Loucy (cell line): ENCODE measurements around the gene ACSM5.

Experiments used
- H2AFZ ChIP-seq: fragments of 200-600 bp; sonication (generic); 2 replicates; pipeline ENCODE4 v1.6.0; 2016; ENCODE audit warnings: antibody characterized with exemption, mild to moderate bottlenecking, low read length, moderate library complexity
- H3F3A ChIP-seq: fragments of 200-600 bp; 2 replicates; pipeline ENCODE4 v1.6.0; 2016; ENCODE audit warnings: antibody characterized with exemption, low read depth, mild to moderate bottlenecking
- H3K27me3 ChIP-seq: fragments of 200-600 bp; sonication (generic); 2 replicates; pipeline ENCODE4 v1.6.1; 2014; ENCODE audit warnings: low read length, mild to moderate bottlenecking; ENCODE audit not compliant: insufficient read depth, poor library complexity, severe bottlenecking
- H3K36me3 ChIP-seq: fragments of 200-600 bp; sonication (generic); 2 replicates; pipeline ENCODE4 v1.6.1; 2016; ENCODE audit warnings: low read length; ENCODE audit not compliant: insufficient read depth
- H3K4me1 ChIP-seq: fragments of 200-600 bp; sonication (generic); 2 replicates; pipeline ENCODE4 v1.5.1; 2014; ENCODE audit warnings: low read length, mild to moderate bottlenecking; ENCODE audit not compliant: insufficient read depth, poor library complexity, severe bottlenecking
- H3K4me2 ChIP-seq: fragments of 200-600 bp; sonication (generic); 2 replicates; pipeline ENCODE4 v1.6.0; 2014; ENCODE audit warnings: antibody characterized with exemption, low read length, low read depth, mild to moderate bottlenecking; ENCODE audit not compliant: poor library complexity, severe bottlenecking
- H3K4me3 ChIP-seq: fragments of 200-600 bp; sonication (generic); 2 replicates; pipeline ENCODE4 v1.5.1; 2014; ENCODE audit warnings: low read length, mild to moderate bottlenecking, mixed read lengths; ENCODE audit not compliant: poor library complexity, severe bottlenecking
- H3K79me2 ChIP-seq: fragments of 200-600 bp; sonication (generic); 2 replicates; pipeline ENCODE4 v1.6.1; 2014; ENCODE audit warnings: low read length; ENCODE audit not compliant: insufficient read depth
- H3K9ac ChIP-seq: fragments of 200-600 bp; sonication (generic); 2 replicates; pipeline ENCODE4 v1.6.0; 2014; ENCODE audit warnings: mild to moderate bottlenecking, low read depth, low read length, moderate library complexity; ENCODE audit not compliant: poor library complexity, severe bottlenecking
- H3K9me2 ChIP-seq: fragments of 200-600 bp; sonication (generic); replicated peaks from 2 replicates; pipeline ENCODE4 v1.6.1; 2016; ENCODE audit warnings: low read depth, low read length, mixed read lengths
- H3K9me3 ChIP-seq: fragments of 200-600 bp; sonication (generic); 2 replicates; pipeline ENCODE4 v1.6.1; 2014; ENCODE audit warnings: mild to moderate bottlenecking, antibody characterized with exemption, low read length, low read depth; ENCODE audit not compliant: insufficient read depth
- H4K20me1 ChIP-seq: fragments of 200-600 bp; sonication (generic); 2 replicates; pipeline ENCODE4 v1.6.0; 2014; ENCODE audit warnings: antibody characterized with exemption, low read length, mild to moderate bottlenecking; ENCODE audit not compliant: insufficient read depth, poor library complexity, severe bottlenecking
- CTCF ChIP-seq: fragments of 200-600 bp; sonication (generic); conservative IDR thresholded peaks from 2 replicates; pipeline ENCODE4 v1.5.1; 2014; ENCODE audit warnings: mild to moderate bottlenecking, antibody characterized with exemption, low read length
- EZH2phosphoT487 ChIP-seq: fragments of 200-600 bp; IDR thresholded peaks from 2 replicates; pipeline ENCODE4 v1.6.1; 2018; ENCODE audit warnings: antibody characterized with exemption, mild to moderate bottlenecking, moderate library complexity, borderline replicate concordance

Gene ACSM5

GRCh38 chr16:20388854-20389253, 20.5 kb upstream of the ACSM5 start:
- H3K4me3 ChIP-seq, result no peak overlapping the region
- no peaks in the 10 kb centered on the region for H4K20me1 ChIP-seq
- H3F3A ChIP-seq, result no peaks in the 10 kb centered on the region
- no peak overlapping the region for H2AFZ ChIP-seq
- no peaks in the 10 kb centered on the region for H3K4me1 ChIP-seq
- no peaks in the 10 kb centered on the region for H3K27me3 ChIP-seq
- H3K9ac ChIP-seq, result no peak overlapping the region
- no peaks in the 10 kb centered on the region for H3K9me3 ChIP-seq
- no peak for TF ChIP-seq CTCF
- H3K36me3 ChIP-seq, result no peaks in the 10 kb centered on the region
- no peak overlapping the region for H3K4me2 ChIP-seq
- no peaks in the 10 kb centered on the region for H3K79me2 ChIP-seq
- H3K9me2 ChIP-seq, result no peaks in the 10 kb centered on the region

GRCh38 chr16:20391045-20391444, 18.3 kb upstream of the ACSM5 start:
- no peaks in the 10 kb centered on the region for H3K36me3 ChIP-seq
- H3K9ac ChIP-seq, result no peak overlapping the region
- H3K4me3 ChIP-seq, result no peak overlapping the region
- H3K4me2 ChIP-seq, result no peak overlapping the region
- H4K20me1 ChIP-seq, result no peaks in the 10 kb centered on the region
- H3K79me2 ChIP-seq, result no peaks in the 10 kb centered on the region
- no peaks in the 10 kb centered on the region for H3K4me1 ChIP-seq
- H2AFZ ChIP-seq, result no peak overlapping the region
- no peaks in the 10 kb centered on the region for H3F3A ChIP-seq
- H3K9me2 ChIP-seq, result no peaks in the 10 kb centered on the region
- H3K27me3 ChIP-seq, result no peaks in the 10 kb centered on the region
- no peaks in the 10 kb centered on the region for H3K9me3 ChIP-seq
- no peak for TF ChIP-seq EZH2phosphoT487
- no peak for TF ChIP-seq CTCF

- Histone ChIP-seq H3K4me1 (no peaks in the 10 kb centered on the region), H3K79me2 (no peaks in the 10 kb centered on the region)
- TF ChIP-seq EZH2phosphoT487 (no peak), CTCF (no peak)
These were observed 15.3 kb upstream of the ACSM5 start for GRCh38 chr16:20393801-20394577.

More at GRCh38 chr16:20393801-20394577, 15.3 kb upstream of the ACSM5 start:
- H3K9ac ChIP-seq, result no peak overlapping the region
- H3K9me3 ChIP-seq, result no peaks in the 10 kb centered on the region
- H3F3A ChIP-seq, result no peaks in the 10 kb centered on the region
- no peak overlapping the region for H3K4me2 ChIP-seq
- H3K27me3 ChIP-seq, result no peaks in the 10 kb centered on the region
- no peaks in the 10 kb centered on the region for H3K9me2 ChIP-seq
- H4K20me1 ChIP-seq, result no peaks in the 10 kb centered on the region
- H3K36me3 ChIP-seq, result no peaks in the 10 kb centered on the region
- no peak overlapping the region for H2AFZ ChIP-seq
- no peak overlapping the region for H3K4me3 ChIP-seq
